HepG2 (cell line): ENCODE data around the gene GPATCH4. TPM values are rescaled to one million over a fixed set of nuclear protein-coding genes. Genes with fewer than 3 reads are reported as not detected.
"Not testable (repeated sequence)": the region's sequence is repeated elsewhere in the genome, so short reads cannot be mapped to it uniquely, and the experiment has no call there.

ENCODE experiments used
- ATAC-seq: fragments of 200-7000 bp; cut with Tn5 transposase; 3 replicates; pipeline ENCODE4 v1.9.1; 2020; ENCODE audit warnings: mild to moderate bottlenecking, moderate library complexity
- BruUV-seq: library from RNA; stranded (reverse); fragments of 400-500 nt; replicated peaks from 2 replicates; lab custom pipeline; 2021; lab: Mats Ljungman, UMichigan
- CTCF ChIA-PET: fragments of 300-600 bp; formaldehyde crosslinking; extraction: SDS; loops from one replicate; lab custom pipeline; 2021; ENCODE audit warnings: low total read pairs, inconsistent platforms, low intra/inter-chr PET ratio; lab: Yijun Ruan, JAX
- POLR2A ChIA-PET: fragments of 350-600 bp; sonication (Branson Sonifier 250); formaldehyde crosslinking; loops from one replicate; lab custom pipeline; 2020; ENCODE audit warnings: antibody characterized with exemption, inconsistent platforms; lab: Yijun Ruan, JAX
- DNase-seq: peaks from one replicate; pipeline ENCODE4 v3.0.0-alpha.2; 2015; ENCODE audit warnings: low spot score
- FAIRE-seq: peaks from 3 replicates; lab custom pipeline; 2011; peaks lifted over from hg19 to GRCh38; lab: Jason Lieb, UNC
- H2AFZ ChIP-seq: one replicate; pipeline ENCODE4 v1.6.1; 2011; ENCODE audit warnings: low read length, inconsistent platforms
- H3K27ac ChIP-seq: fragments of 300-600 bp; 3 replicates; pipeline ENCODE4 v1.8.0; 2011; ENCODE audit warnings: mixed run types, mild to moderate bottlenecking, mixed read lengths, low read length, inconsistent platforms; ENCODE audit not compliant: insufficient read depth; ENCODE audit errors: extremely low read length
- H3K27me3 ChIP-seq, 2 experiments: fragments of 200-600 bp in 1 of 2; 2 replicates in 1 of 2; 3 replicates in 1 of 2; pipeline versions ENCODE4 v1.6.0 to v1.8.0; 2011; ENCODE audit warnings: low read length in 2 of 2, mild to moderate bottlenecking in 2 of 2, moderate library complexity in 2 of 2, inconsistent platforms in 1 of 2; ENCODE audit not compliant: insufficient read depth in 2 of 2, control insufficient read depth in 1 of 2
- H3K36me3 ChIP-seq, 2 experiments: fragments of 200-600 bp in 1 of 2; replicated peaks in 1 of 2; 2 replicates in 1 of 2; 3 replicates in 1 of 2; pipeline versions ENCODE4 v1.5.1 to v1.8.0; 2011; ENCODE audit warnings: low read length in 2 of 2, inconsistent platforms in 1 of 2; ENCODE audit not compliant: insufficient read depth in 2 of 2, control insufficient read depth in 1 of 2
- H3K4me1 ChIP-seq: 2 replicates; pipeline ENCODE4 v1.5.1; 2012; ENCODE audit warnings: low read length, inconsistent platforms; ENCODE audit not compliant: insufficient read depth
- H3K4me2 ChIP-seq: 2 replicates; pipeline ENCODE4 v1.6.0; 2011; ENCODE audit warnings: low read depth, low read length, inconsistent platforms
- H3K4me3 ChIP-seq, 3 experiments: fragments of 200-600 bp in 1 of 3; sonication (generic), shearing (Covaris generic) in 1 of 3; replicated peaks in 1 of 3; 2 replicates each; pipeline ENCODE4 v1.5.1; 2011 to 2016; ENCODE audit warnings: low read length in 3 of 3, inconsistent platforms in 2 of 3, low read depth in 2 of 3, mild to moderate bottlenecking in 2 of 3, control low read depth in 1 of 3, mixed read lengths in 1 of 3; ENCODE audit not compliant: insufficient read depth in 1 of 3
- H3K79me2 ChIP-seq: one replicate; pipeline ENCODE4 v1.6.1; 2011; ENCODE audit warnings: low read length, inconsistent platforms; ENCODE audit not compliant: insufficient read depth
- H3K9ac ChIP-seq: 2 replicates; pipeline ENCODE4 v1.6.0; 2011; ENCODE audit warnings: mild to moderate bottlenecking, low read depth, low read length, inconsistent platforms; ENCODE audit not compliant: insufficient read depth
- H3K9me3 ChIP-seq: 2 replicates; pipeline ENCODE4 v1.5.1; 2012; ENCODE audit warnings: mild to moderate bottlenecking, low read length
- H4K20me1 ChIP-seq: 2 replicates; pipeline ENCODE4 v1.6.0; 2011; ENCODE audit warnings: inconsistent platforms, mild to moderate bottlenecking, low read length, moderate library complexity; ENCODE audit not compliant: insufficient read depth
- GABPA ChIP-seq, 2 experiments: IDR thresholded peaks; 2 replicates each; pipeline ENCODE4 v1.6.1; 2011 to 2016; ENCODE audit warnings: low read depth in 2 of 2, low read length in 1 of 2, missing biosample characterization in 1 of 2, missing genetic modification characterization in 1 of 2
- GTF2F1 ChIP-seq: fragments of 150-350 bp; IDR thresholded peaks from 2 replicates; pipeline ENCODE4 v1.6.1; 2014; ENCODE audit warnings: low read length
- MYNN ChIP-seq: sonication (generic); formaldehyde crosslinking; IDR thresholded peaks from 2 replicates; pipeline ENCODE4 v1.4.0; 2020; ENCODE audit warnings: mild to moderate bottlenecking, low read depth, missing genetic modification reagents
- SRF ChIP-seq: IDR thresholded peaks from 2 replicates; pipeline ENCODE4 v1.6.1; 2011; ENCODE audit warnings: mild to moderate bottlenecking, low read depth, low read length, moderate library complexity
- STAG1 ChIP-seq: sonication (generic); formaldehyde crosslinking; IDR thresholded peaks from 2 replicates; pipeline ENCODE4 v1.4.0; 2020; ENCODE audit warnings: missing genetic modification reagents
- WGBS: methylation state at CpG from one replicate; pipeline ENCODE4 v1.1.6; 2017; ENCODE audit warnings: low lambda C conversion rate; 5-methylcytosine and 5-hydroxymethylcytosine counted together
- in situ Hi-C: cut with HindIII; loops from 2 replicates; pipeline ENCODE4 v1.10.0; 2017; ENCODE audit warnings: low pct_unique_long_range_greater_than_20kb; ENCODE audit not compliant: extremely low pct_ligation_motif_present
- intact Hi-C: fragments of 100-400 bp; cut with micrococcal nuclease; formaldehyde crosslinking; loops from one replicate; pipeline ENCODE4 v1.10.0; 2022; ENCODE audit not compliant: unreplicated experiment
- polyA plus RNA-seq, 8 experiments: library from polyadenylated mRNA; depleted of rRNA in 3 of 8; stranded (reverse) in 7 of 8; unstranded in 1 of 8; fragments of >200 nt; fragmentation: Illumina TruSeq in 4 of 8; extraction: Trizol in 4 of 8; gene quantifications; 2 replicates each; pipeline versions ENCODE4 v1.2.1 to v1.2.3, GENCODE V29; 2011 to 2016; ENCODE audit warnings: low read depth in 4 of 8, missing spikeins in 1 of 8, mixed read lengths in 1 of 8; ENCODE audit not compliant: insufficient read depth in 1 of 8
- total RNA-seq, 5 experiments: library from RNA; depleted of rRNA; stranded (reverse); fragments of >200 nt; fragmentation: Illumina TruSeq; extraction: Trizol; gene quantifications; 2 replicates each; pipeline ENCODE4 v1.2.3, GENCODE V29; 2016; ENCODE audit warnings: low read depth in 1 of 5
- TF ChIP-seq, protein P1 (sequence below): sonication (generic); formaldehyde crosslinking; IDR thresholded peaks from 2 replicates; pipeline ENCODE4 v1.5.0; 2020; ENCODE audit warnings: mild to moderate bottlenecking, missing genetic modification reagents, moderate library complexity

GPATCH4 gene
- total and polyA plus RNA-seq, 2 of the 13 experiments (the other 11 are each of a cell fraction or from before 2014, with no cell fraction given) = 19.2 to 37.9 TPM

DNA sequence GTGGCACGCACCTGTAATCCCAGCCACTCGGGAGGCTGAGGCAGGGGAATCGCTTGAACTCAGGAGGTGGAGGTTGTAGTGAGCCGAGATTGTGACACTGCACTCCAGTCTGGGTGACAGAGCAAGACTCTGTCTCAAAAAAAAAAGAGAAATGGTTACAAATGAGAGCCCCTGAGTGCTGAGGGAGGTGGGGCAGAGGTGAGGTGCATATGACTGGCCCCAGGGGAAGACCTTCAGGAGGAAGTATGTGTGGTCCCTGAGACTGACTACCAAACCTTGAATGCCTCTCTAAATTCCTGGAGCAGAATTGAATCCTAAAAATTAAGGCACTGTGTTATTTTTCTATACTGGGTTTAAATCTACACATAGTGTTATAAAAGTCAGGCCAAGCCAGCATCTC, 6.1 kb upstream of the GPATCH4 start:
- H3K4me1 ChIP-seq = peaks cover 24% of the 10 kb centered on the region
- H3K9me3 ChIP-seq, H3K9ac ChIP-seq, H3K79me2 ChIP-seq, DNase-seq, POLR2A ChIA-PET, H3K27me3 ChIP-seq, H4K20me1 ChIP-seq, H3K36me3 ChIP-seq, H2AFZ ChIP-seq, FAIRE-seq, intact Hi-C loops, H3K4me2 ChIP-seq, H3K4me3 ChIP-seq, in situ Hi-C loops, ATAC-seq, H3K27ac ChIP-seq, BruUV-seq: not testable (repeated sequence)
- CTCF ChIA-PET = interaction anchor here (3.5 kb wide), 1 partner anchor 24 kb away, joined by 86 read pairs; no protein-coding TSS in a partner anchor
- 4% methylated on average over 4 of the region's 4 CpGs for WGBS

DNA sequence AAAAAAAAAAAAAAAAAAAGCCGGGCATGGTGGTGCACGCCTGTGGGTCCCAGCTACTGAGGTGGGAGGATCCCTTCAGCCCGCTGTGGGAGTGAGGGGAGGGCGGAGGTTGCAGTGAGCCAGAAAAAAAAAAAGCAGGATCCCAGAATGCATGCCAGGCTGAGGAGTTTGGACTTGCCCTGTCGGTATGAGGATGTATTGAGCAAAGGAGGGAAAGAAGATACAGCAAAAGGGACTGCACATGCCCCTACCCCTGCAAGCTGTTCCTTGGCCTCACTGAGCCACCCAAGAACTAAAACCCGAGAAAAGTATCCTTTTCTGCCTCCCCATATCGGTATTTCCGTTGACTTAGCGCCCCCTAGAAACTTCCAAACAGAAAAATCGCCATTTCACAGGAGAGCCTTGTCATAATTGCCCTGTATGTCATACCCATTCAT, 1.3 kb upstream of the GPATCH4 start:
- intact Hi-C loops (no loop called here), in situ Hi-C loops (no loop called here)
- FAIRE-seq (peak; percentile 54), ATAC-seq (no peak), DNase-seq (no peak)
- Histone ChIP-seq H3K9ac (no peak overlapping the region), H3K4me1 (peaks cover 27% of the 10 kb centered on the region), H3K4me3 (no peak overlapping the region), H3K27ac (no peak overlapping the region), H3K9me3 (no peaks in the 10 kb centered on the region), H4K20me1 (no peaks in the 10 kb centered on the region), H3K79me2 (peaks cover 19% of the 10 kb centered on the region), H3K27me3 (no peaks in the 10 kb centered on the region), H2AFZ (no peak overlapping the region), H3K36me3 (peaks cover 2 to 10% of the 10 kb centered on the region in 2 experiments; a peak in 3 of 5 replicates), H3K4me2 (peak overlapping the region; percentile 54; the same call in 1 of the 2 replicates)
- TF ChIP-seq GTF2F1 = no peak
- TF ChIP-seq STAG1 (CRISPR knock-in tag) = peak; percentile 35; the same call in 1 of the 2 replicates
- TF ChIP-seq, protein P1, sequence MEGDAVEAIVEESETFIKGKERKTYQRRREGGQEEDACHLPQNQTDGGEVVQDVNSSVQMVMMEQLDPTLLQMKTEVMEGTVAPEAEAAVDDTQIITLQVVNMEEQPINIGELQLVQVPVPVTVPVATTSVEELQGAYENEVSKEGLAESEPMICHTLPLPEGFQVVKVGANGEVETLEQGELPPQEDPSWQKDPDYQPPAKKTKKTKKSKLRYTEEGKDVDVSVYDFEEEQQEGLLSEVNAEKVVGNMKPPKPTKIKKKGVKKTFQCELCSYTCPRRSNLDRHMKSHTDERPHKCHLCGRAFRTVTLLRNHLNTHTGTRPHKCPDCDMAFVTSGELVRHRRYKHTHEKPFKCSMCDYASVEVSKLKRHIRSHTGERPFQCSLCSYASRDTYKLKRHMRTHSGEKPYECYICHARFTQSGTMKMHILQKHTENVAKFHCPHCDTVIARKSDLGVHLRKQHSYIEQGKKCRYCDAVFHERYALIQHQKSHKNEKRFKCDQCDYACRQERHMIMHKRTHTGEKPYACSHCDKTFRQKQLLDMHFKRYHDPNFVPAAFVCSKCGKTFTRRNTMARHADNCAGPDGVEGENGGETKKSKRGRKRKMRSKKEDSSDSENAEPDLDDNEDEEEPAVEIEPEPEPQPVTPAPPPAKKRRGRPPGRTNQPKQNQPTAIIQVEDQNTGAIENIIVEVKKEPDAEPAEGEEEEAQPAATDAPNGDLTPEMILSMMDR (CRISPR knock-in tag) = peak; percentile 55
- TF ChIP-seq GABPA (IDR thresholded peaks at IDR 0.05; ENCODE audit: low read depth, low read length) = no peak
- TF ChIP-seq GABPA (CRISPR knock-in tag; IDR thresholded peaks at IDR 0.05; ENCODE audit: low read depth) = 0 out of 2 replicates have a peak, but pooled peaks have one; percentile 21
- 0 out of 2 replicates have a peak, but pooled peaks have one; percentile 45 for TF ChIP-seq SRF
- TF ChIP-seq MYNN = no peak
- 32% methylated on average over 10 of the region's 10 CpGs for WGBS
- CTCF ChIA-PET = no interaction called here
- POLR2A ChIA-PET = interaction anchor here (0.7 to 1.4 kb wide), 4 partner anchors 19 to 145 kb away, joined by 3 to 6 read pairs (median 6); partner anchors contain the start of gene MEF2D
- BruUV-seq = no TSS peak
